Tibial nerve (tissue), 4 donors: ENCODE data around the gene SOX5. TPM values are rescaled to one million over a fixed set of nuclear protein-coding genes. Genes with fewer than 3 reads are reported as not detected.

Source experiments
- DNase-seq, 2 donors: peaks; one replicate each; pipeline ENCODE4 v3.0.0-alpha.2; 2019; ENCODE audit warnings: low spot score in 2 of 2
- H3K27ac ChIP-seq, 4 donors: fragments of 200-600 bp; sonication (generic) in 3 of 4; one replicate each; pipeline ENCODE4 v1.5.1; 2017 to 2019; ENCODE audit warnings: mild to moderate bottlenecking in 1 of 4
- H3K27me3 ChIP-seq, 2 donors: fragments of 200-600 bp; sonication (generic) in 1 of 2; one replicate each; pipeline versions ENCODE4 v1.5.1 to v1.6.0; 2017 to 2019
- H3K36me3 ChIP-seq, 3 donors: fragments of 200-600 bp; sonication (generic); one replicate each; pipeline ENCODE4 v1.5.1; 2018 to 2019
- H3K4me1 ChIP-seq, 4 donors: fragments of 200-600 bp; sonication (generic) in 3 of 4; one replicate each; pipeline ENCODE4 v1.5.1; 2017 to 2019
- H3K4me3 ChIP-seq, 4 donors: fragments of 200-600 bp; sonication (generic) in 3 of 4; one replicate each; pipeline ENCODE4 v1.5.1; 2017 to 2019; ENCODE audit warnings: mild to moderate bottlenecking in 1 of 4, moderate library complexity in 1 of 4
- H3K9me3 ChIP-seq, 4 donors: fragments of 200-600 bp; sonication (generic) in 3 of 4; one replicate each; pipeline ENCODE4 v1.5.1; 2017 to 2019
- EP300 ChIP-seq, 2 donors: sonication (generic); formaldehyde crosslinking; IDR thresholded peaks; one replicate each; pipeline ENCODE4 v1.6.1; 2017; ENCODE audit warnings: antibody characterized with exemption in 2 of 2, mild to moderate bottlenecking in 1 of 2
- POLR2A ChIP-seq, 2 donors: fragments of 450-650 bp; IDR thresholded peaks; one replicate each; pipeline ENCODE4 v1.6.1; 2017; ENCODE audit warnings: antibody characterized with exemption in 2 of 2, mild to moderate bottlenecking in 2 of 2, moderate library complexity in 2 of 2
- WGBS, 2 donors: methylation state at CpG; one replicate each; pipeline ENCODE4 v1.1.5; 2018; 5-methylcytosine and 5-hydroxymethylcytosine counted together
- total RNA-seq, 4 donors: library from RNA; depleted of rRNA; stranded (reverse); fragments of >200 nt; gene quantifications; one replicate each; pipeline ENCODE4 v1.1.0, GENCODE V29; 2016
- TF ChIP-seq, protein P1 (sequence below), 5 experiments: fragments of 200-600 bp in 3 of 5; fragments of 450-650 bp in 2 of 5; sonication (generic) in 3 of 5; IDR thresholded peaks; one replicate each; pipeline ENCODE4 v1.5.1; 2016 to 2019; ENCODE audit warnings: antibody characterized with exemption in 5 of 5, mild to moderate bottlenecking in 3 of 5, moderate library complexity in 2 of 5

The SOX5 gene
- total RNA-seq, 4 donors from 2014 or later: 24.0 to 53.8 (median 38.6) TPM

- TF ChIP-seq POLR2A (IDR thresholded peaks at IDR 0.05): no peak
- TF ChIP-seq, protein P1, sequence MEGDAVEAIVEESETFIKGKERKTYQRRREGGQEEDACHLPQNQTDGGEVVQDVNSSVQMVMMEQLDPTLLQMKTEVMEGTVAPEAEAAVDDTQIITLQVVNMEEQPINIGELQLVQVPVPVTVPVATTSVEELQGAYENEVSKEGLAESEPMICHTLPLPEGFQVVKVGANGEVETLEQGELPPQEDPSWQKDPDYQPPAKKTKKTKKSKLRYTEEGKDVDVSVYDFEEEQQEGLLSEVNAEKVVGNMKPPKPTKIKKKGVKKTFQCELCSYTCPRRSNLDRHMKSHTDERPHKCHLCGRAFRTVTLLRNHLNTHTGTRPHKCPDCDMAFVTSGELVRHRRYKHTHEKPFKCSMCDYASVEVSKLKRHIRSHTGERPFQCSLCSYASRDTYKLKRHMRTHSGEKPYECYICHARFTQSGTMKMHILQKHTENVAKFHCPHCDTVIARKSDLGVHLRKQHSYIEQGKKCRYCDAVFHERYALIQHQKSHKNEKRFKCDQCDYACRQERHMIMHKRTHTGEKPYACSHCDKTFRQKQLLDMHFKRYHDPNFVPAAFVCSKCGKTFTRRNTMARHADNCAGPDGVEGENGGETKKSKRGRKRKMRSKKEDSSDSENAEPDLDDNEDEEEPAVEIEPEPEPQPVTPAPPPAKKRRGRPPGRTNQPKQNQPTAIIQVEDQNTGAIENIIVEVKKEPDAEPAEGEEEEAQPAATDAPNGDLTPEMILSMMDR (IDR thresholded peaks at IDR 0.05): no peak
- no peak for TF ChIP-seq EP300 (IDR thresholded peaks at IDR 0.05)
- H3K4me1 ChIP-seq: no peaks in the 10 kb centered on the region
- WGBS, 2 donors: 93 to 96% methylated on average over 2 of the region's 2 CpGs
- no peaks in the 10 kb centered on the region for H3K27me3 ChIP-seq
- no peaks in the 10 kb centered on the region for H3K9me3 ChIP-seq
- no peak overlapping the region for H3K4me3 ChIP-seq
- H3K36me3 ChIP-seq: no peaks in the 10 kb centered on the region
- DNase-seq: no peak
- H3K27ac ChIP-seq: no peak overlapping the region
These were observed 132.1 kb downstream of the SOX5 start for GRCh38 chr12:23817345-23817744.

DNA sequence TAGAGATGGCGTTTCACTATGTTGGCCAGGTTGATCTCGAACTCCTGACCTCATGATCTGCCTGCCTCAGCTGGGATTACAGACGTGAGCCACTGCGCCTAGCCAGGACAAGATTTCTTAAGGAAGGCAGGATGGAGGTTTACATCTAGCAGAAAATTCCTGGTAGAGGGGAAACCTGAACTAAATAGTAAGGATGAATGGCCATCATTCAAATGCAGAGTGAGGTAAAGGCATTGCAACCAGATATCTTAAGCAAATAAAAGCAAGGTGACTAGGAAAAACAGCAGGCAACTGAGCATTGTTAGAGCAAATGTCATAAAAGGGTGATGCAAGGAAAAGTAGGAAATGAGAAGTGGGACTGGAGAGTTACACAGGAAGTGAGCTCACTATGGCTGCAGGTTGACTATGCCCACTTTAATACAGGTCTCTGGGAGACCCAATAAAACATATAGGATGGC, 133.0 kb downstream of the SOX5 start:
- Histone ChIP-seq H3K4me3 (no peak overlapping the region), H3K27ac (no peak overlapping the region), H3K27me3 (no peaks in the 10 kb centered on the region), H3K36me3 (no peaks in the 10 kb centered on the region), H3K4me1 (no peaks in the 10 kb centered on the region), H3K9me3 (no peaks in the 10 kb centered on the region)
- DNase-seq: no peak
- TF ChIP-seq, protein P1 (IDR thresholded peaks at IDR 0.05): no peak
- TF ChIP-seq EP300 (IDR thresholded peaks at IDR 0.05): no peak
- TF ChIP-seq POLR2A (IDR thresholded peaks at IDR 0.05): no peak
- WGBS, 2 donors: 96 to 97% methylated on average over 4 of the region's 4 CpGs

DNA sequence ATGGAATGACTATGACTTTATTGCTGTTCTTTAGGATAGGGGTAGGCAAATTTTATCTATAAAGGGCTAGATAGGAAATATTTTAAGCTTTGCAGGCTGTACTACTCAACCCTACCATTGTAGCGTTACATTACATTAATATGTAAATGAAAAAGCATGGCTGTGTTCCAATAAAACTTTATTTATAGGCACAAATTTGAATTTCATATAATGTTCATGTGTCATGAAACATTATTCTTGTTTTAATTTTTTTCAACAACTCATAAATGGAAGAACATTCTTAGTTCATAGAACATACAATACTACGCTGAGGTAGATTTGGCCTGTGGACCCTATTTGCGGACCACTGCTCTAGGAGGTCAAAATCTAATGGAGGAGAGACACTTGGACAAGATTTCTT, 133.7 kb downstream of the SOX5 start:
- no peak overlapping the region for H3K4me3 ChIP-seq
- no peak overlapping the region for H3K27ac ChIP-seq
- H3K36me3 ChIP-seq: no peaks in the 10 kb centered on the region
- no peaks in the 10 kb centered on the region for H3K9me3 ChIP-seq
- TF ChIP-seq EP300 (IDR thresholded peaks at IDR 0.05): no peak
- TF ChIP-seq, protein P1 (IDR thresholded peaks at IDR 0.05): no peak
- TF ChIP-seq POLR2A (IDR thresholded peaks at IDR 0.05): no peak
- DNase-seq: no peak
- H3K27me3 ChIP-seq: no peaks in the 10 kb centered on the region
- WGBS, 2 donors: 95 to 96% methylated on average over 3 of the region's 3 CpGs
- peaks cover 0 to 5% (median 0%) of the 10 kb centered on the region in 4 donors for H3K4me1 ChIP-seq

DNA sequence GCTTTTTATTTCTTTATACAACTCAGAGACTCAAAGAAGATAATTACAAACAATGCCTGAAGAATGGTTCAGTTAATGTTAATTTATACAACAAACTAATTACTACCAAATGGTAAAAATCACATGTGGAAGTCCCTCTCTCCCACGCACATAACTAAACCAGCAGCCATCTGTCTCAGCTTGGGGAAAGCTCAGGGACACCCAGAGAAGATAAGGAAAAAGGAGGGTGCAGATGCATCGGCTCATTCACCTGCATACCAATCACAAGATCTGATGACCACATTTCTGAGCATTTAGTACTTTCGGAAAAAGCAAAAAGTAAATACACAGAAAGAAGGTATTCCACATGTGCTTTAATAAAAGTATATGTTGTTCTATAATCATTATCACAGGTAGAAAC, 136.3 kb downstream of the SOX5 start:
- Histone ChIP-seq H3K9me3 (no peaks in the 10 kb centered on the region), H3K27me3 (no peaks in the 10 kb centered on the region), H3K27ac (no peak overlapping the region), H3K36me3 (no peaks in the 10 kb centered on the region), H3K4me3 (no peak overlapping the region), H3K4me1 (peaks cover 0 to 13% (median 0%) of the 10 kb centered on the region in 4 donors)
- WGBS, 2 donors: 81 to 92% methylated on average over 3 of the region's 3 CpGs
- DNase-seq: no peak
- TF ChIP-seq, protein P1 (IDR thresholded peaks at IDR 0.05): no peak
- TF ChIP-seq EP300 (IDR thresholded peaks at IDR 0.05) (no peak), POLR2A (IDR thresholded peaks at IDR 0.05) (no peak)

GRCh38 chr12:23810329-23810902, 139.1 kb downstream of the SOX5 start:
- no peaks in the 10 kb centered on the region for H3K36me3 ChIP-seq
- no peak for TF ChIP-seq POLR2A (IDR thresholded peaks at IDR 0.05)
- TF ChIP-seq, protein P1 (IDR thresholded peaks at IDR 0.05): no peak
- H3K9me3 ChIP-seq: no peaks in the 10 kb centered on the region
- WGBS, 2 donors: 56 to 57% methylated on average over 3 of the region's 3 CpGs
- no peak for DNase-seq
- no peak overlapping the region for H3K27ac ChIP-seq
- H3K27me3 ChIP-seq: no peaks in the 10 kb centered on the region
- peaks cover 0 to 13% (median 0%) of the 10 kb centered on the region in 4 donors for H3K4me1 ChIP-seq
- no peak overlapping the region for H3K4me3 ChIP-seq
